GM18511 (cell line): ENCODE results near the gene EPO.

ENCODE experiments used
- ATAC-seq: cut with Tn5 transposase; IDR thresholded peaks from one replicate; pipeline ENCODE4 v1.9.1; 2021; ENCODE audit warnings: mild to moderate bottlenecking, moderate library complexity; ENCODE audit not compliant: unreplicated experiment

The EPO gene

GRCh38 chr7:100720279-100720670 lies at the start of gene EPO:
TSS of gene EPO (plus strand) at chr7:100720468. CDS start at chr7:100720981, 513 bp downstream.
- ATAC-seq, result no peak

DNA sequence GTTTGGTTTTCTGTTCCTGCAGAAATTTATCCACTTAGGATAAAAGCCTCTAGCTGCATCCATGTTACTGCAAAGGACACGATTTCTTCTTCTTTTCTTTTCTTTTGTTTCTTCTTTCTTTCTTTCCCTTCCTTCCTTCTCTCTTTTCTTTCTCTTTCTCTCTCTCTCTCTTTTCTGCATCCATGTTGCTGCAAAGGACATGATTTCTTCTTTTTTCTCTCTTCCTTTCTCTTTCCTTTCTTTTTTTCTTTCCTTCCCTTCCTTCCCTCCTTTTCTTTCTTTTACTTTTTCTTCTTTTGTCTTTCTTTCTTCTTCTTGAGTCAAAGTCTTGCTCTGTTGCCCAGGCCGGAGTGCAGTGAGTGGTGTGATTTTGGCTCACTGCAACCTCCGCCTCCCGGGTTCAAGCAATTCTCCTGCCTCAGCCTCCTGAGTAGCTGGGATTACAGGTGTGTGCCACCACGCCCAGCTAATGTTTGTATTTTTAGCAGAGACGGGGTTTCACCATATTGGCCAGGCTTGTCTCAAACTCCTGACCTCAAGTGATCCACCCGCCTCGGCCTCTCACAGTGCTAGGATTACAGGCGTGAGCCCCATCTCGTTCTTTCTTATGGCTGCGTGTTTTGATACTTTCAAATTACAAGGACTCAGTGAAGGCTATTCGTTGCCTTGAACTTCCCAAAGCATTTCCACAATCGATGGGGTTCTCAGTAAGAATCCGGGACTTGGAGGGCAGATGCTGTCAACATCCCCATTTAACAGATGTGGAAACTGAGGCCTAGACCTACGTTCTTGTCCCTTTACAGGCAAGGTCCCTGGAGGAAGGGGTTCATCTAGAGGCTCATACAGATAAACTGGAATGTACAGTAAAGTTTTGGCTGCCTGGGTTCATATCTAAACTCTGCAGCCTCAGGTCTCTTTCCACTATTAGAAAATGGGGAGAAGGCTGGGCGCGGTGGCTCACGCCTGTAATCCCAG lies 48.6 kb upstream of the EPO start:
- ATAC-seq, result no peak

GRCh38 chr7:100673302-100673941 lies 46.8 kb upstream of the EPO start, which contains the start of gene GNB2:
TSS of gene GNB2 (plus strand) at chr7:100673740. CDS start at chr7:100676266, 2,526 bp downstream.
- ATAC-seq, result peak; percentile 65

GRCh38 chr7:100673942-100674410 lies 46.3 kb upstream of the EPO start:
- peak; percentile 3 for ATAC-seq

GRCh38 chr7:100674411-100675104 lies 45.7 kb upstream of the EPO start:
- ATAC-seq, result no peak

DNA sequence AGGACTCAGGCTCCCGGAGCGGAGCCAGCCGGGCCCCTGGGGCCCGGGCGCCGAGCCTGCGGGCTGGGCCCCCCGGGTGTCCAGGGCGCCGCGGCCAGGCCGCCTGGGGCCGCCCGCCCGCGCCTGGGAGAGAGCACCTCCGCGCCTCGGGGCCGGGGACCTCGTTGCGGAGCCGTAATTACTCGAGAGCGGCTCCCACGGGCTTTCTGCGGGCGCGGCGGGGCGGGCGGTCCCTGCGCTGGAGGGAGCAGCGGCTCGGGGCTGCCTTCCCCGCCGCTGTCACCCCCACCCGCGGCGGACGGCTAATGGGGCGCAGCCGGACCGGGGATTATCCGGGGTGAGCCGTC lies 45.2 kb upstream of the EPO start:
- no peak for ATAC-seq

DNA sequence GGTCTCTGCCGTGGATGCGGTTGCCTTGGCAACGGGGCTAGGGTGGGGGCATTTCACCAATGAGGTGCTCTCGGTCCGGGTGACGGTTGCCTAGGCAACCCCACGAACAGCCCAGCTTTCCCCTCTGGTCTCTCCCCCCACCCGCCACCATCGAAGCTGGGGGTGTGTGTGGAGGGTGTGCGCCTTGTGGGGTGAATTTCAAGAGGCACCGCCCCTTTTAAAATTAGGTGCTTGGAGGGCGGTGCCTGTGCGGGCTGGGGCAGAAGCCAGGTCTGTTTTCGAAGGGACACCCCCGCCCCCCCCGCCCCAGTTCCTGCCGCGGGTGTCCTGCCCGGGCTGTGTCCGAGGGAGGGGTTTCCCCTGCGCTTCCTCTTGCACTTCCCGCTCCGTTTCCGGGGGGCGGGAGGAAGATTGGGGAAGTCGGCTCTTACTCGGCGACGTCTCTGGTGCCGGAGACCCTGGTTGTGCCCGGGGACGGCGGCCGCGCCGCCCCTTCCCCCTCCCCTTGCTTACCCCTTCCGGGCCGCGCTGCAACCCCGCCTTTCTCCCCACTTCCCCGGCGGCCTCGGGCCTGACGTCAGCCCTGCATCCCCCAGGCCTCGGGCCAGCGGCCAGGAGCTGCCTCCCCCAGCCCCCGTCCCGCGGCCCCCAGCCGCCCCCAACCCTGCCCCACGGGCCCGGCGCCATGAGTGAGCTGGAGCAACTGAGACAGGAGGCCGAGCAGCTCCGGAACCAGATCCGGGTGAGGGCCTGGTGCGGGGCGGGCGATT lies 44.5 kb upstream of the EPO start:
- peak; percentile 47 for ATAC-seq

- no peak for ATAC-seq
Observed at GRCh38 chr7:100676501-100677306, 43.6 kb upstream of the EPO start.

GRCh38 chr7:100677308-100678267 lies 42.7 kb upstream of the EPO start:
- ATAC-seq, result no peak

DNA sequence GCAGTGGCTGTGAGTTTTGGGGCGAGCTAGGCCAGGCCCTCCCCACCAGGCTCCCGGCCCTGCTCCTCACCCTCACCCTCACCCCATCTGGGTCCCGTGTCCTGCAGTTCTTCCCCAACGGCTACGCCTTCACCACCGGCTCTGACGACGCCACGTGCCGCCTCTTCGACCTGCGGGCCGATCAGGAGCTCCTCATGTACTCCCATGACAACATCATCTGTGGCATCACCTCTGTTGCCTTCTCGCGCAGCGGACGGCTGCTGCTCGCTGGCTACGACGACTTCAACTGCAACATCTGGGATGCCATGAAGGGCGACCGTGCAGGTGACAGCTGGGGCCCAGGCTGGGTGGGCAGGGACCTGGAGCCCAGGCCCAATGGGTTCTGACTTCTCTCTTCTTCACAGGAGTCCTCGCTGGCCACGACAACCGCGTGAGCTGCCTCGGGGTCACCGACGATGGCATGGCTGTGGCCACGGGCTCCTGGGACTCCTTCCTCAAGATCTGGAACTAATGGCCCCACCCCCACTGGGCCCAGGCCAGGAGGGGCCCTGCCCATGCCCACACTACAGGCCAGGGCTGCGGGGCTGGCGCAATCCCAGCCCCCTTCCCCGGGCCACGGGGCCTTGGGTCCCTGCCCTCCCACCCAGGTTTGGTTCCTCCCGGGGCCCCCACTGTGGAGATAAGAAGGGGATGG lies 41.8 kb upstream of the EPO start:
- no peak for ATAC-seq

- ATAC-seq, result no peak
Observed at GRCh38 chr7:100679129-100679926, 40.9 kb upstream of the EPO start.

DNA sequence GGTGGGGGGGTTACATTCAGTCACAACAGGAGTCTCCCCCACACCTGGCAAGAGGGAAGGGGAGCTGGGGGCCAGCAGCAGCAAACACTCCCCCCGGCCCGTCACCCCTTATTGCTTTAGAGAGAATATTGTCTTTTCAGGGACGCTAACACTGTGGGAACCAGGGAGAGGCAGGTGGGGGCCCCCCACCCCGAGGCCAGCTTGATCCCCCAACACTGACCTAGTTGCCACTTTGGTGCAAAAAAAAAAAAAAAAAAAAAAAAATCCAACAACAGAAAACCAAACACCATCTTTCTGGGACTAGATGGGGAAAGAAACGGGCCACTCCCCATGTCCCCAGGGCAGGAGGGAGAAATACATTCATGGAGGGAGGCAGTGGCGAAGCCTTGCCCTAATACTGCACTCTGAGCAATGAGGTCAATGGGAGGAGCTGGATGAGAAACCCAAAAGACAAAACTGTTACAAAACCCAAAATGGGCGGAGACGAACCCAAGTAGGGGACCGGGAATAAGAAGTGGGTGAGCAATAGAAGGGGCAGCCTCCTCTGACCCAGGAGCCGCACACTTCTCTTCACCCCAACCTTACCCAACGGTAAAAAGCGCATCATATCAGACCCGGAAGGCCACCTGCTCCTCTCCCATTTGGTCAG lies 40.2 kb upstream of the EPO start:
- no peak for ATAC-seq

- ATAC-seq, result no peak
Observed at GRCh38 chr7:100680576-100681271, 39.5 kb upstream of the EPO start.

DNA sequence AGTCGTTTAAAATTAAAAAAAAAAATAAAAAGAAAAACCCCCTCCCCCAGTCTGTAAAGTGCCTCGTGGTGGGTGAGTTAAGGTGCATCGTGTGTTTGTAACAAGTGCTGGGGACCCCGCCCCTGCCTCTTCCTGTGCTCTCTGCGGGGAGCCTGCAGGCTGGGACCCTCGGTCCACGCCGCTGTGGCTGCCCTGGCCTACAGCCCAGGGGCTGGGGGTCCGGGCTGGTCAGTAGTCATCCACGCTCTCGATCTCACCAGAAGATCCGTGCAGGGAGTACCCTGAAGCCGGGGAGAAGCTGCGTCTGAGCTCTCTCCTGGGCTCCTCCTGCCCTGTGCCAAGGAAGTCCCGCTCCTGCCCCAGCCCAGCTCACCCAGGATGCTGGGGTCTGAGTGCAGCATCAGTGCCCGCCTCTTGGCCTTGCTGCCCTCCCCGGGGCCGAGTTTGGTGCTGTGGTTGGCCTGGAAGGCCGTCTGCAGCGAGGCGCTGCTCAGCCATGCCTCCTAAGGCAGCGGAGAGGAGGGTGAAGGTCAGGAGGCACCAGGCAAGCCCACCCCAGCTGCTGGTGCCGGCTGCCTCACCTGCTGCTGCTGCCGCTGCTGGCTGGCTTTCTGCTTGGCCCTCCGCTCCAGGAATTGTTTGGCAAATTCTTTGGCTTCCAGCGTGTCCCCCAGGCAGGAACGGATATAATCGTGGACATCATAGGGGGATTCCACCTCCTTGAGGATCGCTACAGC lies 38.6 kb upstream of the EPO start:
- no peak for ATAC-seq

DNA sequence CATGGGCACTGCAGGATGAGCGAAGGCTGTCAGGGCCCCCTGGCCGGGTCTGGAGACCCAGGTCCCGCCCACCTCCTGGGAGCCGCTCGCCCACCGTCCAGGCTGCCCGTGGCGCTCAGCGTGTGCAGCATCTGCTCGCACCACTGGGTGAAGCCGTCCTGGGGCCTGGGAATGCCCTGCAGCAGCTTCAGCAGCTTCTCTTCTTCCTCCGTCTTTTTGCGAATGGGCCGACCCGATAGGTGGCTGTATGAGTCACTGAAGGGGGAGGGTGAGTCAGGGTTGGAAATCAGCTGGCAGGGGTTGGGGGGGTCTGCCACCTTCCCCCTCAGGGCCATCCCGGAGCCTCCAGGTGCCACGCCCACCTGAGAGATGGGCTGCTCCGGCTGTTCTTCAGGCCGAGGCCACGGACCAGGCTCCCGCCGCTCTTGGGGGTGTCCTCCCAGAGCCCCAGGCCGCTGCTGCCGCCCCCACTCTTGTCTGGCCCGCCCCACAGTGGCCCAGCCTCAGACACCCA lies 38.0 kb upstream of the EPO start:
- no peak for ATAC-seq
